Stimulated activated CD4-positive, alpha-beta T cell treated with anti-CD3 and anti-CD28 coated beads, Interleukin-1b, Interleukin-23, amount 100 ng/mL, for 1 hour (primary cell): ENCODE measurements around the gene CLCN4.

Experiments
- DNase-seq, 2 donors: peaks; one replicate each; pipeline ENCODE4 v3.0.0-alpha.2; 2020; ENCODE audit warnings: low read depth in 2 of 2

The CLCN4 gene

GRCh38 chrX:10197279-10198210 lies 40.8 kb downstream of the CLCN4 start:
- DNase-seq = no peak

- DNase-seq = no peak
Observed at GRCh38 chrX:10198254-10198653, 41.5 kb downstream of the CLCN4 start.

- DNase-seq = no peak
Observed at GRCh38 chrX:10199212-10199611, 42.4 kb downstream of the CLCN4 start.

DNA sequence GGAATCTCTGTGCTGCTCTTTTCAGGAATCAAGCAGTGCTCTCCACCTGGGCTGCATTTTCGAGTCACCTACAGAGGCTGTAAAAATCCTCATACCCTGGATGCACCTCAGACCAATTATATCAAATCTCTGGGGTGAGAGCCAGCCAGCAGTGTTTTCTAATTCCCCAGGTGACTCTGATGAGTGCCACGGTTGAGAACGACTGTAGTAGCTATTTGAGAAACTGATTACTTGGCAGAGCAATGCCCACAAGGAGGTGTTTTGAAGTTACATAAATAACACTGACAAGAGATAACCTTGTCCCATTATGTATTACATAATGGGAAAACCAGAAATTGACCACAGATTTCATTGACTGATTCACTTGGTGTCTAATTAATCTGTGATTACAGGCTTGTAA lies 46.8 kb downstream of the CLCN4 start:
- DNase-seq = no peak

GRCh38 chrX:10206317-10206716 lies 49.5 kb downstream of the CLCN4 start:
- DNase-seq = no peak

GRCh38 chrX:10208281-10208856 lies 51.6 kb downstream of the CLCN4 start:
- DNase-seq = no peak

- DNase-seq = no peak
Observed at GRCh38 chrX:10208953-10209352, 52.2 kb downstream of the CLCN4 start.

DNA sequence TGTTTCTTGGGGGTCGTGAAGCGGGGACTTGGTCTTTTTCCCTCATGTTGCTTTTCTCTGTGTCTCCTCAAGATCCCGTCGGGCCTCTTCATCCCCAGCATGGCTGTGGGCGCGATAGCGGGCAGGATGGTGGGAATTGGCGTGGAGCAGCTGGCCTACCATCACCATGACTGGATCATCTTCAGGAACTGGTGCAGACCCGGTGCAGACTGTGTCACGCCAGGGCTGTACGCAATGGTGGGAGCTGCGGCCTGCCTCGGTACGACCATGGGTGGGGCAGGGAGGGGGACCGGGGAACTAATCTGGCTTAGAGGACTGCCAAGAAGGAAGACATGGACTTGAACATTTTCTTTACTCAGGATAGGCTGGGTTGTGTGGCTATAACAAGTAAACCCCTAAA lies 55.6 kb downstream of the CLCN4 start:
- DNase-seq = no peak

- no peak for DNase-seq
Observed at GRCh38 chrX:10213716-10214115, 56.9 kb downstream of the CLCN4 start.

DNA sequence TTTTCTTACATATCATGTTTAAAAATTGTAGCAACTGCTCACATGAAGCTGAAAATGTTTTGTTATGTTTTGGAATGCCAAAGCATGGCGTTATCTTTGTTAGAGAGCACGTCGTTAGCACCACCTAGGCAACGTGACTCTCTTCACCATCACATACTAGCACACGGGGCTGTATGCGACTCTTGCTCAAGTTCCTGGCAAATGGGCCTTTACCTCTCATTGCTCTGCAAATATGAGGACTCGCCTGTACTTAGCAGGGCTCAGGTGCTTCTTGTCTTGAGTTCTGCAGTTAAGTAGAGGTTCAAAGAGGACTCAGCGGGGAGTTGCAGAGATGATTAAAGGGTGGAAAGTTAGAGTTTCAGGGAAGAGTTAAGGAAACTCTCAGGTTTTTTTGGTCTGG lies 59.4 kb downstream of the CLCN4 start:
- no peak for DNase-seq

DNA sequence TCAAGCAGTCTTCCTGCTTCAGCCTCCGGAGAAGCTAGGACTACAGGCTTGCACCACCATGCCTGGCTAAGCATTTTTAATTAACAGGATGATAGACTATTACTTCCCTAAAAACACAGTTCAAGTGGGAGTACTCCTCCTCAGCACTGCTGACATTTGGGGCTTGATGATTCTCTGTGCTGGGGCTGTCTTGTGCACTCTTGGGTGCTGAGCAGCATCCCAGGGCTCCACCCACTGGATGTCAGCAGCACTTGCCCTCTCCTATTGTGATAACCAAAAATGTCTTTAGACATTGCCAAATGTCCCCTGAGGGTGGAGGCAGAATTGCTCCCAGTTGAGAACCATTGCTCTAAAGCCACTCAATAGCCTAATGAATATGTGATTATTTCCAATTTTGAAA lies 60.4 kb downstream of the CLCN4 start:
- DNase-seq = no peak

DNA sequence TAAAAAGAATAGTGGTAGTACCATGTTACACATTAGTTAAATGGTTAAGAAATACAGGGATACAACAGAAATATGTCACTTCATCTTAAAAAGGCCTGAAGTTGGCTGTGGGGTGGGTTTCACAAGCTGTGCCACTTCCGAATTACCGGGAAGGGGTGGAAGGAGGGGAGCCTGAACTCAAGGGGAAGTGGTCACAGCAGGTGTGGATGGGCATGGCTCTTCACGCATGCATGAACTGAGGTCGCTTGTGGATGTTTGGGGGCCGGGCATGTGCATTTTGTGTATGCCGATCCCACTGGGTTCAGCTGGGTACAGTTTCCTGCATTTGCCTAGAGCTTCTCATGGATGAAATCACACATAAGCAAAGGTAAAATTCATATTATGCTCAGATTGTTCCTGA lies 64.9 kb downstream of the CLCN4 start:
- DNase-seq = no peak

- no peak for DNase-seq
Observed at GRCh38 chrX:10223276-10223675, 66.5 kb downstream of the CLCN4 start.

- no peak for DNase-seq
Observed at GRCh38 chrX:10223781-10224180, 67.0 kb downstream of the CLCN4 start.

DNA sequence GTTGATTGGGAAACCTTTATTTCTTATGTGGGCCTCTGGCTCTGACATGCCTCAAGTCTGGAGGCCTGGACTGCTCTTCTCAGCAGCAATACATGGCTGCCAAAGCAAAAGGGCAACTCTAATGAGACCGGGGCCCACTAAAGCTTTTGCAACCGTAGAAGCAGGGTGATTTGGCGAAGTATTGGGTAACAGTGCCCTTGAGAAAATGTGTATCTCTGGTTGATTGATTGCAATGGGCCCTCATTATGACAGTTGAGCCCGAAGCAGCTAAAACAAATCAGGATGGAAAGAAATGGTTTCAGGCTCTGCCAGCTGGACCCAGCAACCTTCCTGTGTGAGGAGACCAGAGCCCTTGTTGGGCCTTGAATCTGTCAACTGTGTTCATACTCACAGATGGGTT lies 73.4 kb downstream of the CLCN4 start:
- no peak for DNase-seq

- no peak for DNase-seq
Observed at GRCh38 chrX:10231461-10231860, 74.7 kb downstream of the CLCN4 start.

- DNase-seq = no peak
Observed at GRCh38 chrX:10233173-10233572, 76.4 kb downstream of the CLCN4 start.

DNA sequence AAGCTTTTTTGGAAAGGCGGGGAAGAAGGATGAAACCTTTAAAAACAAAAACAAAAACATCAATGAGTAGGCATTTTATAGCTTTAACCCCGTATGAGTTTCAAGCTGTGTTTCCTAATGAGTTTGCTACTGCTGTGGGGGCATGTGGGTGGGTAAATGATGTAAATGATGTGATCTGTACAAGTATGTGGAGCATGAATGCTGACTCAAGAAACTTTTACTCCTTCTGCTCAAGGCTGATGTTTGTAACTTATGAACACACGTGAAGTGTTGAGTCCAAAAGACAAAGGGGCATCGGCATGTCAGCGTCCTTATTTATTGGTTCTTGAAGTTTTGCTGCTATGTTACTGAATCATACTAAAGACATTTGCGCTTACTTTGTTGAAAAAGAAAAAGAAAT lies 76.9 kb downstream of the CLCN4 start:
- no peak for DNase-seq

DNA sequence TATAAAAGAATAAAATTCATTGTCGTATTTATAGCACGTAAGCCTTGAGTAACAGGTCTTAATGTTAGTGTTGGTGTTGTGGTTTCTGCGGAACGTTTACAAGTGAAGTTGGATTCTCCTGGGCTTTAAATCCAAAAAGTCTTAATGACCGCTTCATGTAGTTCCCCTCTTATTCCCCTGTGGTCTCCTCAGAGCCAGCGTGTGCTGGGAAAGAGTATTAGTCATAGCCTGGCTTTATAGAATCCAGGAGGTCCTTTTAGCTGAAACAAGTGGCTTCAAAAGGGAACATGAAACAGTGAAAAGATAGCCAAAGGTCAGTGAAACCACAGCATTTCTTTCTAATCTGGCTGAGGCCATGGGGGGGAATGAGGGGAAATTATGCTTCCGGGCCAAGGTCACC lies 79.1 kb downstream of the CLCN4 start:
- no peak for DNase-seq

DNA sequence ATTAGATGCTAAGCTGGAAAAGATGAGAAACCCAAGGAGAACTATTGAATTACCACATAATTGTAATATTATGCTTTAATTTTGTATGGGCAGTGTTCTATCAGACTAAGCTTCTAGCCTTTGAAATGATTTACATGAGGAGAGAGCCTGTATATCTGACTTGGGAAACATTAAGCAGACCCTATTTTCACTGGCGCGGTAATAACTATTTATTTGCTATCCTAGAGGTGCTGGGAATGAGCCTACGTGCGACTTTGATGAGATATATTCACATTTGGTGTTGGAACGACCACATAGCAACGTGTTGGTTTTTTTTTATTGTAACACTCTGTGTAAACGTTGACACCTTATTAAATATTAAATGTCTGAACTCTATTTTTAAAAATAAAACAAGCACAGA lies 80.5 kb downstream of the CLCN4 start:
- no peak for DNase-seq

DNA sequence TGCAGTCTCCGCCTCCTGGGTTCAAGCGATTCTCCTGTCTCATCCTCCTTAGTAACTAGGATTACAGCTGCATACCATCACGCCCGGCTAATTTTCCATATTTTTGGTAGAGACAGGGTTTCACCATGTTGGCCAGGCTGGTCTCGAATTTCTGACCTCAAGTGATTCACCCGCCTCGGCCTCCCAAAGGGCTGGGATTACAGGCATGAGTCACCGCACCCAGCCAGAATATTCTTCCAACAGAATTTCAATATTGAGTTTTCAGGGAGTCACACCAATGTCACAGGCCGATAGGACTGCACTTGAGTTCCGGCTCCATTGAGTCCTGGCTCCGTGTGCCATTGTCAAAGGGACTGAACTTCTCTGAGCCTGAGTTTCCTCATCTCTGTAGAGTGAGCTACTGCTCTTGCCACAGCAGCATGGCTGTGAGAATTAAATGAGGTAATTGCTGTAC lies 82.9 kb downstream of the CLCN4 start:
- no peak for DNase-seq

DNA sequence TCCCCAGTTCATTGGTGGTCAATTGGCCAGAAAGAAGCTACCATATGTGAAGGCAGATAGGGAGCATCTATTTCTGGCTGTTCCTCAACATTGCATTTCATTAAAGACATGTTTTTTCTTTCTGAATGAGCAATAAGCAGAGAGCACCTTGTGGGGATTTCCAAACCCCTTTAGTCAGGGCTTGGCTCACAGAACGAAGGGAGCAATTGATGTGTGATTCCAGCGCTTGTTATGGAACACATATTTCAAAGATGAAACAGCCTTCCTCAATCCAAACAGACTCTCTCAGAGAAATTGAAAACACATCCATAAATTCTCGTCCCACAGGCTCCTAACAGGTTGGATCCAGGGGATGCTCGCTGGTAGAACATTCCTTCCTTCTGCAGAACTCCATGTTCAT lies 84.1 kb downstream of the CLCN4 start:
- DNase-seq = no peak

- no peak for DNase-seq
Observed at GRCh38 chrX:10242026-10242425, 85.3 kb downstream of the CLCN4 start.
